Mucosa of descending colon (tissue), 3 donors: ENCODE results near the gene ATP5PD. TPM values are rescaled to one million over a fixed set of nuclear protein-coding genes. Genes with fewer than 3 reads are reported as not detected.

Experiments used
- ATAC-seq: fragments of 200-7000 bp; cut with Tn5 transposase; one replicate; pipeline ENCODE4 v1.9.1; 2020; ENCODE audit warnings: mild to moderate bottlenecking, moderate library complexity
- DNase-seq, 3 donors: peaks; one replicate each; pipeline ENCODE4 v3.0.0-alpha.2; 2020
- H3K36me3 ChIP-seq: fragments of 200-600 bp; one replicate; pipeline ENCODE4 v1.8.0; 2021; ENCODE audit warnings: low read depth, mild to moderate bottlenecking
- H3K4me1 ChIP-seq: fragments of 200-600 bp; one replicate; pipeline ENCODE4 v1.8.0; 2021; ENCODE audit warnings: low read depth, mild to moderate bottlenecking
- H3K4me3 ChIP-seq: fragments of 200-600 bp; one replicate; pipeline ENCODE4 v1.8.0; 2021; ENCODE audit warnings: mild to moderate bottlenecking
- H3K9me3 ChIP-seq: fragments of 200-600 bp; one replicate; pipeline ENCODE4 v1.8.0; 2021; ENCODE audit warnings: mild to moderate bottlenecking
- intact Hi-C, 2 donors: fragments of 100-400 bp; cut with DNase I in 1 of 2; cut with micrococcal nuclease in 1 of 2; formaldehyde crosslinking; loops; one replicate each; pipeline versions ENCODE4 v1.11.0 to v1.11.1; 2022; cut with DNase I, micrococcal nuclease
- total RNA-seq, 3 donors: library from RNA; stranded (reverse); fragmentation: NEBNext Ultra II Directional in 2 of 3; extraction: Animal tissue kit (Norgen Biotek cat#: 25700) in 2 of 3; gene quantifications; one replicate each; pipeline versions ENCODE4 v1.2.1 to v1.2.4, GENCODE V29; 2021 to 2023
- TF ChIP-seq, protein P1 (sequence below): fragments of 200-600 bp; IDR thresholded peaks from one replicate; pipeline ENCODE4 v1.8.0; 2022; ENCODE audit warnings: antibody characterized with exemption, mild to moderate bottlenecking
- donor health status: DM: no; HTN: no; CAD: no; lungs with moderate emphysema.
- donor health status: DM: no; HTN: no; CAD: no.
- donor health status: DM: no; HTN: yes; CAD: no.

Gene ATP5PD
- total RNA-seq, 3 donors from 2014 or later: 292 to 362 (median 338) TPM

DNA sequence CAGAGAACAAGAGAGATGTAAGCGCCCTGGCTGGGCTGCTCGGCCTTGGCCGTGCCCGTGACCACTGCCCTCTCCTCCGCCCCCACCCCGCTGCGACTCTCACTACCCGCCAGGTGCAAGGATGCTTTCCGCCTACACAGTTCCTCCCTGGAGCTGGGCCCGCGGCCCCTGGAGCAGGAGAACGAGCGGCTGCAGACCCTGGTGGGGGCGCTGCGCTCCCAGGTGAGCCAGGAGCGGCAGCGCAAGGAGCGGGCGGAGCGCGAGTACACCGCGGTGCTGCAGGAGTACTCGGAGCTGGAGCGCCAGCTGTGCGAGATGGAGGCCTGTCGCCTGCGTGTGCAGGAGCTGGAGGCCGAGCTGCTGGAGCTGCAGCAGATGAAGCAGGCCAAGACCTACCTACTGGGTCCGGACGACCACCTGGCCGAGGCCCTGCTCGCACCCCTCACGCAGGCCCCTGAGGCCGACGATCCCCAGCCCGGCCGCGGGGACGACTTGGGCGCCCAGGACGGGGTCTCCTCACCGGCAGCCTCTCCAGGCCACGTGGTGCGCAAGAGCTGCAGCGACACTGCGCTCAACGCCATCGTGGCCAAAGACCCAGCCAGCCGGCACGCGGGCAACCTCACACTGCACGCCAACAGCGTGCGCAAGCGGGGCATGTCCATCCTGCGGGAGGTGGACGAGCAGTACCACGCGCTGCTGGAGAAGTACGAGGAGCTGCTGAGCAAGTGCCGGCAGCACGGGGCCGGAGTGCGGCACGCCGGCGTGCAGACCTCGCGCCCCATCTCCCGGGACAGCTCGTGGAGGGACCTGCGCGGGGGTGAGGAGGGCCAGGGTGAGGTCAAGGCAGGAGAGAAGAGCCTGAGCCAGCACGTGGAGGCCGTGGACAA lies 43.5 kb downstream of the ATP5PD start:
- H3K36me3 ChIP-seq: no peaks in the 10 kb centered on the region
- DNase-seq (no peak), ATAC-seq (no peak)
- H3K4me3 ChIP-seq: no peak overlapping the region
- no peaks in the 10 kb centered on the region for H3K9me3 ChIP-seq
- intact Hi-C loops: no loop called here
- H3K4me1 ChIP-seq: no peaks in the 10 kb centered on the region
- TF ChIP-seq, protein P1, sequence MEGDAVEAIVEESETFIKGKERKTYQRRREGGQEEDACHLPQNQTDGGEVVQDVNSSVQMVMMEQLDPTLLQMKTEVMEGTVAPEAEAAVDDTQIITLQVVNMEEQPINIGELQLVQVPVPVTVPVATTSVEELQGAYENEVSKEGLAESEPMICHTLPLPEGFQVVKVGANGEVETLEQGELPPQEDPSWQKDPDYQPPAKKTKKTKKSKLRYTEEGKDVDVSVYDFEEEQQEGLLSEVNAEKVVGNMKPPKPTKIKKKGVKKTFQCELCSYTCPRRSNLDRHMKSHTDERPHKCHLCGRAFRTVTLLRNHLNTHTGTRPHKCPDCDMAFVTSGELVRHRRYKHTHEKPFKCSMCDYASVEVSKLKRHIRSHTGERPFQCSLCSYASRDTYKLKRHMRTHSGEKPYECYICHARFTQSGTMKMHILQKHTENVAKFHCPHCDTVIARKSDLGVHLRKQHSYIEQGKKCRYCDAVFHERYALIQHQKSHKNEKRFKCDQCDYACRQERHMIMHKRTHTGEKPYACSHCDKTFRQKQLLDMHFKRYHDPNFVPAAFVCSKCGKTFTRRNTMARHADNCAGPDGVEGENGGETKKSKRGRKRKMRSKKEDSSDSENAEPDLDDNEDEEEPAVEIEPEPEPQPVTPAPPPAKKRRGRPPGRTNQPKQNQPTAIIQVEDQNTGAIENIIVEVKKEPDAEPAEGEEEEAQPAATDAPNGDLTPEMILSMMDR: no peak

DNA sequence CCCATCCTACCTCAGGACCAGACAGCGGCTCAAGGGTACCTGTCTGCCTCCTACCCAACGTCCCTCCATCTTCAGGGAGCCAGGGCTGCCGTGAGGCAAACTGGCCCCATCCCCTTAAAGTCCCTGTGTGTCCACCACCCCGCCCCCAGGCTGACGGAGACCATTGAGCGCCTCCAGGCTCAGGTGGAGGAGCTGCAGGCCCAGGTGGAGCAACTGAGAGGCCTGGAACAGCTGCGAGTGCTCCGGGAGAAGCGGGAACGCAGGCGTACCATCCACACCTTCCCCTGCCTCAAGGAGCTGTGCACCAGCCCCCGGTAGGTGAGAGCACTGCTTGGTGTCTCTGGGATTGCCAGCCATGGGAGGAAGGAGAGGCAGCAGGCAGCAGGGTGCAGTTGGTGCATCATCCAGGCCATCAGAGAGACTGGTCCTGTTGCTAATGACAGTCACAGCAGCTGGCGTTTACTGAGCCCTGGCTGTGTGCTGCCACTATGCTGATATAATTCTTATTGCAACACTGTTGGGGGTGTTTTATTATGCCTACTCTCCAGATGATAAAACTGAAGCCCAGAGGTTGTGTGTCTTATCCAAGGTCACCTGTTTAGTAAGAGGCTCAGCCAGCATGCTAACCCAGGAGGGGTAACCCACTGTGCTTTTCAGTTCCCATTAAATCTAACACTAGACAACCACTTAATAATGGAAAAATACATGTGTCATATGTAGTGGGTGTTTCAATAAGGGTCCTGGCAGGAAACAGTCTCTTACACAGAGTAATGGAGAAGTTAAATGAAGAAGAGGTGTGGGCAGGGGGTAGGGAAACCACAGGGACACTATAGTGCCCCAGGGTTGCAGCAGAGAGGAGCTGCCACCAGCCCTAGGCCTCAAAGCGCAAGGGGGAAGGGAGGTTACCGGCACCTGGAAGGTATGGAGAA lies 44.6 kb downstream of the ATP5PD start:
- Histone ChIP-seq H3K4me3 (no peak overlapping the region), H3K9me3 (no peaks in the 10 kb centered on the region), H3K36me3 (no peaks in the 10 kb centered on the region), H3K4me1 (no peaks in the 10 kb centered on the region)
- TF ChIP-seq, protein P1: no peak
- ATAC-seq (no peak), DNase-seq (no peak)
- intact Hi-C loops: no loop called here

DNA sequence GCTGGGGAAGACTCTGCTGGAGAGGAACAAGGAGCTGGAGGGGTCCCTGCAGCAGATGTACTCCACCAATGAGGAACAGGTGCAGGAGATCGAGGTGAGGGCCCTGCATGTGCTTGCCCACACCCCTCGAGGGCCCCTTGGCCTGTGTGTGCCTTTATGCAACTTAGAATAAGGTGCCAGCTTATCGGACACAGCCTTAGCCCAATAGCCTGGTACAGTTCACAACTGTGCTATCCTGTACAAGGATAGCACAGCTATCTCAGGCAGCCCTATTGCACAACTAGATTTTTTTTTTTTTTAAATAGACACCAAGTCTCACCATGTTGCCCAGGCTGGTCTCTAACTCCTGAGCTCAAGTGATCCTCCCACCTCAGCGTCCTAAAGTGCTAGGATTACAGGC lies 47.2 kb downstream of the ATP5PD start:
- Histone ChIP-seq H3K36me3 (no peaks in the 10 kb centered on the region), H3K4me3 (no peak overlapping the region), H3K9me3 (no peaks in the 10 kb centered on the region), H3K4me1 (no peaks in the 10 kb centered on the region)
- intact Hi-C loops: no loop called here
- no peak for DNase-seq
- TF ChIP-seq, protein P1: no peak
- ATAC-seq: no peak

DNA sequence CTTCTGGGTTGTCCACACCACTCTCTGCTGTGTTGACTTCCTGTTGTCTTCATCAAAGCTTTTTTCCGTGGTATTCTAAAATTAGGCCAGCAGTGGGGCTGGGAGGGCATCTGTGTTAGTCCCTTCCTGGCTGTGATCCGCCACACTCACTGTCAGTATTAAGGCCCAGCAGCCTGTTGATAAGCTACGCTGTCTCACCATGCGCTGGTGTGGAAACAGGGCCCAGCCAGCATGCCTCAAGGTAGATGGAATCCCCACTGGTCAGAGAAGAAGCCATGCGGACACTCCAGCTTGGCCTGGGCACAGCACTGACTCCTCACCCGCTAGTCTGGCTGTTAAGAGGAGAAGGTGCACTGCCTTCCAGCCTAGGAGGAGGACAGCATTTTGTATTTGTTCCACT lies 48.0 kb downstream of the ATP5PD start:
- intact Hi-C loops: no loop called here
- Histone ChIP-seq H3K4me3 (no peak overlapping the region), H3K9me3 (no peaks in the 10 kb centered on the region), H3K4me1 (no peaks in the 10 kb centered on the region), H3K36me3 (no peaks in the 10 kb centered on the region)
- no peak for DNase-seq
- TF ChIP-seq, protein P1: no peak
- ATAC-seq: no peak

DNA sequence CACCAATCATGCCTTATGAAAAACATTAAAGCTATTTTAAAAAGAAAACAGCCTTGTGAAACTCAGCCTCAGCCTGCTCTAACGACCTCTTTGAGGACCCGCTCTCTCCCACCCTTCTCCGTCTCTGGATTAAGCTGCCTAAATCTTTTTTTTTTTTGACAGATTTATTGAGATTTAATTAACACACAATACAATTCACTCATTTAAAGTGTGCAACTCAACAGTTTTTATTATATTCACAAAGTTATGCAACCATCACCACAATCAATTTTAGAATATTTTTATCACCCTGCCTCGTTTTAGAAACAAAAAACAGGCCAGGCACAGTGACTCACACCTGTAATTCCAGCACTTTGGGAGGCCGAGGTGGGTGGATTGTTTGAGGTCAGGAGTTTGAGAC lies 50.9 kb downstream of the ATP5PD start:
- ATAC-seq (no peak), DNase-seq (no peak)
- intact Hi-C loops: no loop called here
- TF ChIP-seq, protein P1: no peak
- Histone ChIP-seq H3K9me3 (no peaks in the 10 kb centered on the region), H3K36me3 (no peaks in the 10 kb centered on the region), H3K4me1 (no peaks in the 10 kb centered on the region), H3K4me3 (no peak overlapping the region)
